Omental fat pad (tissue), 4 donors: ENCODE data around the gene AFP. TPM values are rescaled to one million over a fixed set of nuclear protein-coding genes. Genes with fewer than 3 reads are reported as not detected.

Source experiments
- ATAC-seq: fragments of 150-250 bp; one replicate; pipeline ENCODE4 v1.9.1; 2016; ENCODE audit warnings: mild to moderate bottlenecking, moderate library complexity; ENCODE audit not compliant: low FRiP score
- DNase-seq: peaks from one replicate; pipeline ENCODE4 v3.0.0-alpha.2; 2019; ENCODE audit warnings: low spot score
- total RNA-seq, 4 donors: library from RNA; depleted of rRNA; stranded (reverse); fragments of >200 nt; gene quantifications; one replicate each; pipeline ENCODE4 v1.1.0, GENCODE V29; 2016
- TF ChIP-seq, protein P1 (sequence below), 3 donors: fragments of 450-650 bp; IDR thresholded peaks; one replicate each; pipeline ENCODE4 v1.5.1; 2016 to 2017; ENCODE audit warnings: antibody characterized with exemption in 3 of 3, mild to moderate bottlenecking in 3 of 3, moderate library complexity in 2 of 3

Gene AFP
- total RNA-seq, 4 donors from 2014 or later, result not detected

DNA sequence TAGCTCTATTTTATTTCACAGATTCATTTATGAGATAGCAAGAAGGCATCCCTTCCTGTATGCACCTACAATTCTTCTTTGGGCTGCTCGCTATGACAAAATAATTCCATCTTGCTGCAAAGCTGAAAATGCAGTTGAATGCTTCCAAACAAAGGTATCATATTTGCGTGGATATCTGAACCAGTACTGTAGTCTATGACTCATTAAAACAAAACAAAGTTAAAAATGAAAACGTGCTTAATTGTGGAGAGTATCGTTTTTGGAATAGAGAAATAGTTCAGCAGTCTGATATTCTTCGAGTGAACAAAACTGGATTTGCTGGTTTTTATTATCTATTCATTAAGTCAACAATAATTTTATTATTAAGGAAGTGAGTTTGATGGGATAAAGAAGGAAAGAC lies 6.3 kb downstream of the AFP start:
- no peak for ATAC-seq
- no peak for DNase-seq
- TF ChIP-seq, protein P1, sequence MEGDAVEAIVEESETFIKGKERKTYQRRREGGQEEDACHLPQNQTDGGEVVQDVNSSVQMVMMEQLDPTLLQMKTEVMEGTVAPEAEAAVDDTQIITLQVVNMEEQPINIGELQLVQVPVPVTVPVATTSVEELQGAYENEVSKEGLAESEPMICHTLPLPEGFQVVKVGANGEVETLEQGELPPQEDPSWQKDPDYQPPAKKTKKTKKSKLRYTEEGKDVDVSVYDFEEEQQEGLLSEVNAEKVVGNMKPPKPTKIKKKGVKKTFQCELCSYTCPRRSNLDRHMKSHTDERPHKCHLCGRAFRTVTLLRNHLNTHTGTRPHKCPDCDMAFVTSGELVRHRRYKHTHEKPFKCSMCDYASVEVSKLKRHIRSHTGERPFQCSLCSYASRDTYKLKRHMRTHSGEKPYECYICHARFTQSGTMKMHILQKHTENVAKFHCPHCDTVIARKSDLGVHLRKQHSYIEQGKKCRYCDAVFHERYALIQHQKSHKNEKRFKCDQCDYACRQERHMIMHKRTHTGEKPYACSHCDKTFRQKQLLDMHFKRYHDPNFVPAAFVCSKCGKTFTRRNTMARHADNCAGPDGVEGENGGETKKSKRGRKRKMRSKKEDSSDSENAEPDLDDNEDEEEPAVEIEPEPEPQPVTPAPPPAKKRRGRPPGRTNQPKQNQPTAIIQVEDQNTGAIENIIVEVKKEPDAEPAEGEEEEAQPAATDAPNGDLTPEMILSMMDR (IDR thresholded peaks at IDR 0.05), result no peak

DNA sequence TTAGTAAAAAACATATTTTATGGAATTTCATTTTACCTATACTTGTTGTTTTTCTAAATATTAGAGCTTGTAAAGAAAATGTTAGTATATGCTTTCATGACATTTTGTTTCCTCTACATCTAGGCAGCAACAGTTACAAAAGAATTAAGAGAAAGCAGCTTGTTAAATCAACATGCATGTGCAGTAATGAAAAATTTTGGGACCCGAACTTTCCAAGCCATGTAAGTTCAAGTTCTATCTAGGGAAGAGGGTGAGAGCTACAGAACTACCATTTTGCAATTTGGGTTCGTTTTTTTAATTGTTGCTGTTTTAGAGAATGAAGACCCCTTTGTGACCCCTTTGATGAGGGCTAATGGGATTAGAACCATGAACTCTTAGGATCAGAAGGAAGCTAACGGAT lies 7.2 kb downstream of the AFP start:
- TF ChIP-seq, protein P1 (IDR thresholded peaks at IDR 0.05), result no peak
- DNase-seq, result no peak
- ATAC-seq, result no peak

DNA sequence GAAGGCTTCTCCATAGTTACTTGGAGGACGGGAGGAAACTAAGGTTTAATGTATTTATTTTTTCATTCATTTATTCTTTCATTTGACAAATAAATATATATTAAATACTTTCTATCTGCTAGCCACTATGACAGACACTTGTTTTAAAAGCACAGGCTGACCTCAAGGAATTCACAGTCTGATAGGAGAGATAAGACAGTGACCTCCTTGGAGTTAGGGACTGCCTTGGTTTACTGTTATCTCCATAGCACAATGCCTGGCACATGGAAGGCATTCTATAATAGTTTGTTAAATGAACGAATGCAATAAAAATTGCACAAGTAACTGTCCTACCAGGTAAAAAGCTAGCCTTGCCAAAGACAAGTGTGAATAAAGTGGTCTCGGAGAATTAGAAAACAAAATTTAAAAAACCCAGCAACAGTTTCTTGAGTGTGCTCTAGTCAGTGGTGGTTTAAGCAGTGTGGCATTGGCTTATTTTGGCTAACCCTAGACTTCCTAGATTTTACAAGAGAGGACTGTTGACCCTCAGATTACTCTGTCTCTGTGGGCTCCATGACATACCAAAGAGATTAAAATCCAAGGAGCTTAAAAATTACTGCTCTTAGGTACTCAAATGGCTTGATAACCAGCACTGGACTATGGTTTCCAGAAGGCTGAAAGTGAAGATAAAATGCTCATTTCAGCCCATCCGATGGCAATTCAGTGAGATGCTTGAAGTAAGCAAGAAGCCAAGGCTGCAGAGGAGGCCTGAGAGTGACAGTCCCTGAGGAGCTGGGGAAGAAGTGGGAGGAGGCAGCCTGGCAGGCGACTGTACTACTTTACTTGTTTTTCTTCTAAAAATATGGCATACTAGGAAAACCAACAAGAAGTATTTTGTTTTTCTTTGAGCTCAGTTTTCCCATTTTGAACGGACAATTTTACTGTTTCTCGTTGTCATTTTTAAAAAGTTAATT lies 9.6 kb downstream of the AFP start:
- TF ChIP-seq, protein P1 (IDR thresholded peaks at IDR 0.05), result no peak
- ATAC-seq (no peak), DNase-seq (no peak)

DNA sequence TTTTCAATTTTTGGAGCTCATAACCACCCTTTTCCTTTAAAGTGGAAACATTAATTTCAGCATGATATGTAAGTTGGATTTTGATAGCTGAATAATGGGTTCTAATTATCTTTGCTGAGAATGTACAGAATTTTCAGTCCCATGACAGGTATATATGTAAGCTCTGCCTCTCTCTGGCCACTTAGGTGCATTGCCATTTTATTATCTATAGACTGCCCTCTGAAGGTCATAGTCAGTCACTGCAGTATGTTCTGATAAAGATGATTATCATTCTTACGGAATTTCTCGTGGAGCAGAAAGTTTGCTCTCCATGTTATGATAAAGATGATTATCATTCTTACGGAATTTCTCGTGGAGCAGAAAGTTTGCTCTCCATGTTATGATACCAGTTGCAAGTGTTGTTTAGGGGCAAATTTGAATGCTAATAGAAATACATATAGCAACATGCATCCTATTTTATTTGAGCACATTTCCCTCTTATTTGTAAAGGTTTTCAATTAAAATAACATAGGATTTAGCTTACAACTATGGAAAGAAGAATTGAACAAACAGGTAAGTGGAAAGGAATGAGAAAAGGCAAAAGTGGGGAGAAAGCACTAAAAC lies 10.4 kb downstream of the AFP start:
- ATAC-seq, result no peak
- no peak for DNase-seq
- TF ChIP-seq, protein P1 (IDR thresholded peaks at IDR 0.05), result no peak

DNA sequence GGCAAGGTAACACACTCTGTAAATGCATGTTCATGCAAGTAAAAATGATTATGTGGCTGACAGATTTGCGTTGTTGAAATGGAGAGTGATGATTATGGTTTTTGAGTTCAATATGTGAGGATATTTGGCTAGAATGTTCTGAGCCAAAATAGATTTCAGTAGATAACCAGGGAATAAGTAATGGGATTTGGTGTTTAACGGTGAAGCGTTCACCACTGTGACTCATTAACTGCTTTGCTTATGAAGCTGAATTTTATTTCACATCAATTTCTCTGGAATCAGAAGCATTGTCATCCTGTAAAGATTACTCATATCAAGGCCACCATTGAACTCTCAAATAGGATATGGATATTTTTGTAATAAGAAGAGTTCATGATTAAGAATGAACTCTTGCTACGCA lies 11.7 kb downstream of the AFP start:
- DNase-seq (no peak), ATAC-seq (no peak)
- TF ChIP-seq, protein P1 (IDR thresholded peaks at IDR 0.05), result no peak

DNA sequence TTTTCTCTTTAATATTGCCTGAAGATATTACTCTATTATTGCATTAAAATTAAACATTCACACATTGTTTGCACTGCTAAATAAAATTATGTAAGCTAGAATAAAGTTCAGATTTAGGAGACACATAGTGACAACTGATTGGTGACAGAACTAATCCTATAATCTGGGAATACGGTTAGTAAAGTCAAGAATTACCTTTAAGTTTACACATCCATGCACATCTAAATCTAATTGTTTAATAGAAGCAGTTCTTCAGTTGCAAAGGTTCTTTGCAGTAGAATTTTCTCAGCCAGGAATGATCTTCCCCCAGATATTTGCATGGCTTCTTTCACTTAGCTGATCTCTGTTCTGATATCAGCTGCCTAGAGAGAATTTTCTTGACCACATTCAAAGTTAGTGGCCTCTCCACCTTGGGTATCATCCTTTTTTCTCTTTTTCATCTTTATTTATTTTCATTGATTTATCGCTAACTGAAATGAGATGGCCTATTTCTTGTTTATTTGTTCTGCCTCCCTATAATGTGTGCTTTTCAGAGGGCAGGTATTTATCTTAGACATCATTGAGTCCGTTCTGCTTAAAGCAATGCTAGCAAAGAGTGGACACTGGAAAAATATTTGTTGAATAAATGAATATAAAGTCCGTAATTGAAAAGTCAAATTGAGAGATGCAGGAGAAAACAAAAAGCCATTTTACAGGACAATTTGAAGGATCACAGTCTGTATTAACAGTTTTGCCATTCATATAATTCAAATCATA lies 12.6 kb downstream of the AFP start:
- DNase-seq (no peak), ATAC-seq (no peak)
- TF ChIP-seq, protein P1 (IDR thresholded peaks at IDR 0.05), result no peak
